HEK293 (cell line): Measurements from ENCODE around the gene SCN5A.

ENCODE experiments used
- CTCF ChIP-seq: fragments of 450-650 bp; formaldehyde crosslinking; IDR thresholded peaks from 2 replicates; pipeline ENCODE4 v1.5.1; 2016; ENCODE audit warnings: missing biosample characterization, missing genetic modification characterization
- REST ChIP-seq: fragments of 450-650 bp; formaldehyde crosslinking; IDR thresholded peaks from 2 replicates; pipeline ENCODE4 v1.5.1; 2016; ENCODE audit warnings: missing biosample characterization, missing genetic modification characterization
- YY1 ChIP-seq: fragments of 450-650 bp; formaldehyde crosslinking; IDR thresholded peaks from 2 replicates; pipeline ENCODE4 v1.5.1; 2018; ENCODE audit warnings: missing biosample characterization, missing genetic modification characterization
- ZBTB11 ChIP-seq: fragments of 450-650 bp; formaldehyde crosslinking; conservative IDR thresholded peaks from 2 replicates; pipeline ENCODE4 v1.5.1; 2016; ENCODE audit warnings: low read depth, missing biosample characterization, missing genetic modification characterization
- ZBTB49 ChIP-seq: fragments of 450-650 bp; formaldehyde crosslinking; IDR thresholded peaks from 2 replicates; pipeline ENCODE4 v1.5.1; 2016; ENCODE audit warnings: missing biosample characterization, missing genetic modification characterization, low read depth
- ZNF549 ChIP-seq: fragments of 450-650 bp; IDR thresholded peaks from 2 replicates; pipeline ENCODE4 v1.5.1; 2018; ENCODE audit warnings: missing biosample characterization, missing genetic modification characterization, mild to moderate bottlenecking, inconsistent platforms, moderate library complexity
- ZNF561 ChIP-seq: fragments of 450-650 bp; IDR thresholded peaks from 2 replicates; pipeline ENCODE4 v1.5.1; 2018; ENCODE audit warnings: missing biosample characterization, missing genetic modification characterization, borderline replicate concordance

- TF ChIP-seq ZNF549 (tag by site-specific recombination) = no peak
- no peak for TF ChIP-seq CTCF (tag by site-specific recombination)
- TF ChIP-seq YY1 (tag by site-specific recombination) = no peak
- TF ChIP-seq ZNF561 = no peak
- no peak for TF ChIP-seq REST (tag by site-specific recombination)
- no peak for TF ChIP-seq ZBTB11
- no peak for TF ChIP-seq ZBTB49
Measured at GRCh38 chr3:38544926-38545325, 104.6 kb downstream of the SCN5A start.
